Brain microvascular endothelial cell (primary cell): Measurements from ENCODE around the gene PERCC1.

ENCODE experiments used
- DNase-seq: peaks from one replicate; pipeline ENCODE4 v3.0.0-alpha.2; 2020
- H3K27ac ChIP-seq: fragments of 250-450 bp; sonication (Bioruptor Pico); 2 replicates; pipeline ENCODE4 v1.5.1; 2020; ENCODE audit warnings: mild to moderate bottlenecking, moderate library complexity
- H3K27me3 ChIP-seq: fragments of 250-450 bp; sonication (Bioruptor Pico); replicated peaks from 2 replicates; pipeline ENCODE4 v1.5.1; 2020; ENCODE audit warnings: mild to moderate bottlenecking
- H3K36me3 ChIP-seq: fragments of 250-450 bp; sonication (Bioruptor Pico); replicated peaks from 2 replicates; pipeline ENCODE4 v1.5.1; 2020; ENCODE audit warnings: mild to moderate bottlenecking
- H3K4me3 ChIP-seq: 2 replicates; pipeline ENCODE4 v1.5.1; 2011; ENCODE audit warnings: low read depth, mild to moderate bottlenecking, control low read depth, low read length, moderate library complexity
- CTCF ChIP-seq: IDR thresholded peaks from 2 replicates; pipeline ENCODE4 v1.5.1; 2011; ENCODE audit warnings: low read depth, mild to moderate bottlenecking, moderate library complexity, low read length, control low read depth, inconsistent platforms; ENCODE audit errors: missing control alignments
- in situ Hi-C: cut with HindIII; loops from 2 replicates; pipeline ENCODE4 v1.10.0; 2017; ENCODE audit warnings: low sequenced_read_pairs, low pct_ligation_motif_present

The PERCC1 gene

GRCh38 chr16:1457489-1458245, 26.8 kb downstream of the PERCC1 start:
- H3K27me3 ChIP-seq: no peaks in the 10 kb centered on the region

GRCh38 chr16:1458336-1458976, 27.6 kb downstream of the PERCC1 start:
- no peak for DNase-seq
- no peak overlapping the region for H3K27ac ChIP-seq
- H3K4me3 ChIP-seq: no peak overlapping the region

More at GRCh38 chr16:1457489-1458245, 26.8 kb downstream of the PERCC1 start:
- in situ Hi-C loops: no loop called here
- DNase-seq: no peak
- peaks cover 34% of the 10 kb centered on the region for H3K36me3 ChIP-seq
- no peak overlapping the region for H3K27ac ChIP-seq
- no peak overlapping the region for H3K4me3 ChIP-seq
- no peak for TF ChIP-seq CTCF

GRCh38 chr16:1458977-1459341, 28.1 kb downstream of the PERCC1 start:
- TF ChIP-seq CTCF: no peak
- in situ Hi-C loops: no loop called here
- Histone ChIP-seq H3K4me3 (no peak overlapping the region), H3K27me3 (no peaks in the 10 kb centered on the region), H3K27ac (no peak overlapping the region), H3K36me3 (peaks cover 29% of the 10 kb centered on the region)
- DNase-seq: no peak

More at GRCh38 chr16:1458336-1458976, 27.6 kb downstream of the PERCC1 start:
- no peak for TF ChIP-seq CTCF
- H3K27me3 ChIP-seq: no peaks in the 10 kb centered on the region
- in situ Hi-C loops: no loop called here
- H3K36me3 ChIP-seq: peaks cover 32% of the 10 kb centered on the region

GRCh38 chr16:1459967-1460366, 29.1 kb downstream of the PERCC1 start:
- peaks cover 19% of the 10 kb centered on the region for H3K36me3 ChIP-seq
- no peak overlapping the region for H3K27ac ChIP-seq
- no peak for TF ChIP-seq CTCF
- in situ Hi-C loops: no loop called here
- no peaks in the 10 kb centered on the region for H3K27me3 ChIP-seq
- no peak for DNase-seq
- no peak overlapping the region for H3K4me3 ChIP-seq

GRCh38 chr16:1460602-1461138, 29.8 kb downstream of the PERCC1 start:
- Histone ChIP-seq H3K27ac (no peak overlapping the region), H3K36me3 (peaks cover 16% of the 10 kb centered on the region), H3K27me3 (no peaks in the 10 kb centered on the region), H3K4me3 (no peak overlapping the region)
- DNase-seq: no peak
- no peak for TF ChIP-seq CTCF
- in situ Hi-C loops: no loop called here
